GM12874 (cell line): ENCODE measurements around the gene MEGF8.

Experiments used
- TF ChIP-seq, protein P1 (sequence below): IDR thresholded peaks from 2 replicates; pipeline ENCODE4 v1.5.1; 2011; ENCODE audit warnings: low read depth, mild to moderate bottlenecking, control low read depth, low read length, moderate library complexity; ENCODE audit not compliant: insufficient read depth

The MEGF8 gene

DNA sequence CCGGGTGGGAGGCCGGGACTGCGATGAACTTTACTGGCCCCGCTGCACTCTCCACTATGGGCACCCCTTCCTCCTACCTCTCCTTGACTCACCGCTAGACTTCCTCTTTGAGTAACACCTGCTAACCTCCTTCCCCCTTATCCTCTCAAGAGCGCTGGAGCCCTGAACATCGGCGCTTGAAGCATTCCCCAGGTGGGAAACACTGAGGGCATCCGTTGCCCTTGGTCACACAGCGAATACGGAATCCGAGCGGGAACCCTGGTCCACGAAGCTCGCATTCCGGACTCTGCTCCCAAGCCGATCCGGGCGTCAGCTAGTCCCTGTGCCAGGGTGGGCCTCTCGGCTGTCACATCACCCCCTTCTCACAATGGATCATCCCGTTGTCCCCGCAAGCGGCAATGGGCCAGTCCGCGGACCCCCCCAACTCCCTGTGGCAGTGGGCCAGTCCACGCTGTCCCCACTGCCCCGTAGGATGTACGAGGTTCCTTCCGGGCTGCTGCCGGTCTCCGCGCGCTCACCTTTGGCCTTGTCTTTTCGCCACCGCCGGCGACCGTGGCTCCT is 97.5 kb downstream of the MEGF8 start:
- TF ChIP-seq, protein P1, sequence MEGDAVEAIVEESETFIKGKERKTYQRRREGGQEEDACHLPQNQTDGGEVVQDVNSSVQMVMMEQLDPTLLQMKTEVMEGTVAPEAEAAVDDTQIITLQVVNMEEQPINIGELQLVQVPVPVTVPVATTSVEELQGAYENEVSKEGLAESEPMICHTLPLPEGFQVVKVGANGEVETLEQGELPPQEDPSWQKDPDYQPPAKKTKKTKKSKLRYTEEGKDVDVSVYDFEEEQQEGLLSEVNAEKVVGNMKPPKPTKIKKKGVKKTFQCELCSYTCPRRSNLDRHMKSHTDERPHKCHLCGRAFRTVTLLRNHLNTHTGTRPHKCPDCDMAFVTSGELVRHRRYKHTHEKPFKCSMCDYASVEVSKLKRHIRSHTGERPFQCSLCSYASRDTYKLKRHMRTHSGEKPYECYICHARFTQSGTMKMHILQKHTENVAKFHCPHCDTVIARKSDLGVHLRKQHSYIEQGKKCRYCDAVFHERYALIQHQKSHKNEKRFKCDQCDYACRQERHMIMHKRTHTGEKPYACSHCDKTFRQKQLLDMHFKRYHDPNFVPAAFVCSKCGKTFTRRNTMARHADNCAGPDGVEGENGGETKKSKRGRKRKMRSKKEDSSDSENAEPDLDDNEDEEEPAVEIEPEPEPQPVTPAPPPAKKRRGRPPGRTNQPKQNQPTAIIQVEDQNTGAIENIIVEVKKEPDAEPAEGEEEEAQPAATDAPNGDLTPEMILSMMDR = no peak

- TF ChIP-seq, protein P1 = no peak
These were observed 98.3 kb downstream of the MEGF8 start for GRCh38 chr19:42423462-42424344.

GRCh38 chr19:42424345-42424707 is 98.9 kb downstream of the MEGF8 start:
- TF ChIP-seq, protein P1 = no peak

GRCh38 chr19:42424712-42425131 is 99.3 kb downstream of the MEGF8 start:
- TF ChIP-seq, protein P1 = no peak

DNA sequence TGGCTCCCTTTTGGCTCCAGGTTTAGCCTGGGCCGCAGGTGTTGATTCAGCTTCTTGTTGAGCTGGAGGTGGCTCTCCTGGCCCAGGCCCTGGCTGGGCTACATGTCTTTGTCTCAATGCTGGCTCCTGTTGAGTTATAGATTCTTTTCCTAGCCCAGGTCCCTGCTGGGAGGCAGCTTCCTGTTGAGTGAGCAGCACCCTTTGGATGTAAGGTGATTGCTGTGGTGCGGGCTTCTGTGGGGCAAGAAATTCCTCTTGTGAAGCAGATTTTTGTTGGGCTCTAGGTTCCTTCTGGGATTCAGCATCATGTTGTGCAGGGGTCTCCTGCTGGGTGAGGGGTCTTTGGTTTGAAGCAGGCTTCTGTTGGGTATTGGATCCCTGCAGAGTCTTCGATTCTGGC is 101.2 kb downstream of the MEGF8 start:
- TF ChIP-seq, protein P1 = no peak

- TF ChIP-seq, protein P1 = no peak
These were observed 101.9 kb downstream of the MEGF8 start, which contains the start of gene LIPE for GRCh38 chr19:42427313-42427712. TSS of gene LIPE (minus strand) at chr19:42427388. CDS start at chr19:42427149, 239 bp downstream.
